DOHH2 (cell line): ENCODE measurements around the gene SDHA.

ENCODE experiments used
- H3F3A ChIP-seq: fragments of 200-600 bp; sonication (generic), shearing (Covaris generic); 2 replicates; pipeline ENCODE4 v1.6.0; 2016; ENCODE audit warnings: antibody characterized with exemption, mild to moderate bottlenecking; ENCODE audit not compliant: control insufficient read depth, insufficient read depth
- H3K27ac ChIP-seq: fragments of 200-600 bp; sonication (generic); 2 replicates; pipeline ENCODE4 v1.5.1; 2014; ENCODE audit warnings: low read depth, mild to moderate bottlenecking, low read length, moderate library complexity
- H3K27me3 ChIP-seq: fragments of 200-600 bp; sonication (generic); 2 replicates; pipeline ENCODE4 v1.6.1; 2014; ENCODE audit warnings: mild to moderate bottlenecking, low read length, mixed read lengths; ENCODE audit not compliant: control insufficient read depth
- H3K36me3 ChIP-seq: fragments of 200-600 bp; sonication (generic); 2 replicates; pipeline ENCODE4 v1.6.1; 2014; ENCODE audit warnings: mild to moderate bottlenecking, low read length, moderate library complexity, mixed read lengths; ENCODE audit not compliant: control insufficient read depth
- H3K4me1 ChIP-seq: fragments of 200-600 bp; sonication (generic); 2 replicates; pipeline ENCODE4 v1.6.1; 2014; ENCODE audit warnings: mild to moderate bottlenecking, low read length, mixed read lengths; ENCODE audit not compliant: control insufficient read depth
- H3K4me2 ChIP-seq: fragments of 200-600 bp; sonication (generic); 2 replicates; pipeline ENCODE4 v1.6.0; 2014; ENCODE audit warnings: mild to moderate bottlenecking, low read length, moderate library complexity
- H3K4me3 ChIP-seq: fragments of 200-600 bp; sonication (generic); 2 replicates; pipeline ENCODE4 v1.5.1; 2014; ENCODE audit warnings: mild to moderate bottlenecking, low read length, mixed read lengths
- H3K79me2 ChIP-seq: fragments of 200-600 bp; sonication (generic); 2 replicates; pipeline ENCODE4 v1.6.1; 2014; ENCODE audit warnings: mild to moderate bottlenecking, low read length, mixed read lengths; ENCODE audit not compliant: control insufficient read depth
- H3K9me2 ChIP-seq: fragments of 200-600 bp; sonication (generic); replicated peaks from 2 replicates; pipeline ENCODE4 v1.6.1; 2014; ENCODE audit warnings: mild to moderate bottlenecking, low read length, mixed read lengths; ENCODE audit not compliant: control insufficient read depth
- H3K9me3 ChIP-seq: fragments of 200-600 bp; sonication (generic); 2 replicates; pipeline ENCODE4 v1.6.1; 2014; ENCODE audit warnings: antibody characterized with exemption, low read length, mixed read lengths; ENCODE audit not compliant: control insufficient read depth, insufficient read depth
- H4K20me1 ChIP-seq: fragments of 200-600 bp; sonication (generic); 2 replicates; pipeline ENCODE4 v1.6.0; 2014; ENCODE audit warnings: low read depth, mild to moderate bottlenecking, antibody characterized with exemption, low read length, moderate library complexity; ENCODE audit not compliant: control insufficient read depth, insufficient read depth
- CTCF ChIP-seq: fragments of 200-600 bp; sonication (generic); IDR thresholded peaks from one replicate; pipeline ENCODE4 v1.5.1; 2014; ENCODE audit warnings: antibody characterized with exemption, mild to moderate bottlenecking, low read depth, low read length; ENCODE audit not compliant: poor library complexity, severe bottlenecking
- EZH2phosphoT487 ChIP-seq: fragments of 200-600 bp; sonication (generic); IDR thresholded peaks from 2 replicates; pipeline ENCODE4 v1.6.1; 2017; ENCODE audit warnings: borderline replicate concordance, mild to moderate bottlenecking, antibody characterized with exemption, low read length, moderate library complexity, mixed read lengths

The SDHA gene

GRCh38 chr5:204966-205670 lies 13.0 kb upstream of the SDHA start:
- peaks cover 44% of the 10 kb centered on the region for H3K4me1 ChIP-seq
- H3K4me3 ChIP-seq, result no peak overlapping the region
- H3K27ac ChIP-seq, result no peak overlapping the region
- peaks cover 17% of the 10 kb centered on the region for H4K20me1 ChIP-seq
- no peak for TF ChIP-seq EZH2phosphoT487
- H3K4me2 ChIP-seq, result no peak overlapping the region
- peaks cover 15% of the 10 kb centered on the region for H3F3A ChIP-seq
- H3K79me2 ChIP-seq, result peaks cover 80% of the 10 kb centered on the region
- no peaks in the 10 kb centered on the region for H3K27me3 ChIP-seq
- no peaks in the 10 kb centered on the region for H3K9me2 ChIP-seq
- H3K9me3 ChIP-seq, result no peaks in the 10 kb centered on the region
- peaks cover 49% of the 10 kb centered on the region for H3K36me3 ChIP-seq

- TF ChIP-seq CTCF (no peak), EZH2phosphoT487 (no peak)
- H3K27me3 ChIP-seq, result no peaks in the 10 kb centered on the region
- H3K27ac ChIP-seq, result no peak overlapping the region
- no peak overlapping the region for H3K4me2 ChIP-seq
- H3K4me3 ChIP-seq, result no peak overlapping the region
- peaks cover 77% of the 10 kb centered on the region for H3K79me2 ChIP-seq
- no peaks in the 10 kb centered on the region for H3K9me3 ChIP-seq
- H4K20me1 ChIP-seq, result peaks cover 12% of the 10 kb centered on the region
- H3K36me3 ChIP-seq, result peaks cover 45% of the 10 kb centered on the region
- H3K9me2 ChIP-seq, result no peaks in the 10 kb centered on the region
- peaks cover 12% of the 10 kb centered on the region for H3F3A ChIP-seq
- peaks cover 31% of the 10 kb centered on the region for H3K4me1 ChIP-seq
These were observed 11.7 kb upstream of the SDHA start for GRCh38 chr5:206406-206805.

GRCh38 chr5:206927-207536 lies 11.1 kb upstream of the SDHA start:
- Histone ChIP-seq H3K27me3 (no peaks in the 10 kb centered on the region), H3K4me2 (no peak overlapping the region), H3K9me2 (no peaks in the 10 kb centered on the region), H3K36me3 (peaks cover 45% of the 10 kb centered on the region), H4K20me1 (peaks cover 12% of the 10 kb centered on the region), H3K79me2 (peaks cover 77% of the 10 kb centered on the region), H3K4me3 (no peak overlapping the region), H3K27ac (no peak overlapping the region), H3K9me3 (no peaks in the 10 kb centered on the region), H3F3A (peaks cover 5% of the 10 kb centered on the region), H3K4me1 (peaks cover 25% of the 10 kb centered on the region)
- no peak for TF ChIP-seq CTCF
- TF ChIP-seq EZH2phosphoT487, result no peak

- no peaks in the 10 kb centered on the region for H3K27me3 ChIP-seq
- no peak overlapping the region for H3K4me2 ChIP-seq
- peaks cover 12% of the 10 kb centered on the region for H4K20me1 ChIP-seq
- H3K79me2 ChIP-seq, result peaks cover 74% of the 10 kb centered on the region
- no peak for TF ChIP-seq EZH2phosphoT487
- TF ChIP-seq CTCF, result no peak
- H3K36me3 ChIP-seq, result peaks cover 45% of the 10 kb centered on the region
- H3K9me3 ChIP-seq, result no peaks in the 10 kb centered on the region
- no peaks in the 10 kb centered on the region for H3K9me2 ChIP-seq
- no peak overlapping the region for H3K27ac ChIP-seq
- H3K4me3 ChIP-seq, result no peak overlapping the region
- H3F3A ChIP-seq, result peaks cover 1% of the 10 kb centered on the region
- peaks cover 19% of the 10 kb centered on the region for H3K4me1 ChIP-seq
These were observed 10.5 kb upstream of the SDHA start for GRCh38 chr5:207599-207998.
